Keratinocyte (primary cell): ENCODE results near the gene REN.

Experiments
- EZH2 ChIP-seq: IDR thresholded peaks from one replicate; pipeline ENCODE4 v1.6.1; 2012; ENCODE audit warnings: inconsistent platforms, mild to moderate bottlenecking, low read length, moderate library complexity
- TF ChIP-seq, protein P1 (sequence below), 3 experiments: IDR thresholded peaks in 1 of 3; conservative IDR thresholded peaks in 1 of 3; optimal IDR thresholded peaks in 1 of 3; 2 replicates in 2 of 3; 3 replicates in 1 of 3; pipeline versions ENCODE3 to v1.5.1; 2011; ENCODE audit warnings: low read length in 3 of 3, mild to moderate bottlenecking in 3 of 3, moderate library complexity in 2 of 3, control low read depth in 1 of 3, inconsistent platforms in 1 of 3; ENCODE audit not compliant: insufficient read depth in 2 of 3; ENCODE audit errors: extremely low read depth in 1 of 3

- TF ChIP-seq, protein P1, sequence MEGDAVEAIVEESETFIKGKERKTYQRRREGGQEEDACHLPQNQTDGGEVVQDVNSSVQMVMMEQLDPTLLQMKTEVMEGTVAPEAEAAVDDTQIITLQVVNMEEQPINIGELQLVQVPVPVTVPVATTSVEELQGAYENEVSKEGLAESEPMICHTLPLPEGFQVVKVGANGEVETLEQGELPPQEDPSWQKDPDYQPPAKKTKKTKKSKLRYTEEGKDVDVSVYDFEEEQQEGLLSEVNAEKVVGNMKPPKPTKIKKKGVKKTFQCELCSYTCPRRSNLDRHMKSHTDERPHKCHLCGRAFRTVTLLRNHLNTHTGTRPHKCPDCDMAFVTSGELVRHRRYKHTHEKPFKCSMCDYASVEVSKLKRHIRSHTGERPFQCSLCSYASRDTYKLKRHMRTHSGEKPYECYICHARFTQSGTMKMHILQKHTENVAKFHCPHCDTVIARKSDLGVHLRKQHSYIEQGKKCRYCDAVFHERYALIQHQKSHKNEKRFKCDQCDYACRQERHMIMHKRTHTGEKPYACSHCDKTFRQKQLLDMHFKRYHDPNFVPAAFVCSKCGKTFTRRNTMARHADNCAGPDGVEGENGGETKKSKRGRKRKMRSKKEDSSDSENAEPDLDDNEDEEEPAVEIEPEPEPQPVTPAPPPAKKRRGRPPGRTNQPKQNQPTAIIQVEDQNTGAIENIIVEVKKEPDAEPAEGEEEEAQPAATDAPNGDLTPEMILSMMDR (optimal IDR thresholded peaks at IDR 0.05 in 1 of 3, IDR thresholded peaks at IDR 0.05 in 1 of 3, conservative IDR thresholded peaks at IDR 0.05 in 1 of 3; ENCODE audit: extremely low read depth in 1 of 3, insufficient read depth in 2 of 3, low read length in 3 of 3): peak in 1 of 3 experiments; percentile 27
- no peak for TF ChIP-seq EZH2
Observed at GRCh38 chr1:204206121-204206520, 40.0 kb upstream of the REN start.
